ENCODE measurements around the gene MAPT.

DNA sequence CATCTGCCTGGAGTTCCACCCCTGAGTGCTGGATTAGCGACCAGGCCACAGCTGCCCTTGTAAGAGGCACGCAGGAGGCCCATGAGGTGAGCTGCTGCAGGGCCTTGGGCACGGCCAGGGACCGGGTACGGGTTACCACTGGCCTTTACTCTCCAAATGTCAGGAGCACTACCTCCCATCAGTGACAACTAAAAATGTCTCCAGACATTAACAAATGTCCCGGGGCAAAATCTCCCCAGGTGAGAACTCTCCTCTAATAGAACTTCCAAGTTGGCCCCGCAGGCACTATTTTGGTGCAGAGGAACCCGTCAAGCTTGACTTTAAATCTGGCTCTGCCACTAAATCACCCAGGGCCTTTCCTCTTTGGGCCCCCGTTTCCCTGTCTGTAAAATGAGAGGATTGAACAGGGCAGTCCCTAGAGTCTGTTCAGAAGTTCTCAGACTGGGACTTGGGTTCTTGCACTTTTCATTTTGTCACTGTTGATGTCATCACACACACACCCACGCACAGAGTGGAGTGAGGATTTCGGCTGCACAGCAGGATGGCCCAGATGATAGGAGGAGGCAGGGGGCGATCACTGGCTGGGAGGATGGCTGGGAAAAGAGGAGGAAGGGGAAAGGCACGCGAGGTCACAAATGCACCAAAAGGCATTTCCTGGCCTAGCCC is 24.5 kb upstream of the MAPT start:
- TF ChIP-seq, protein P1, sequence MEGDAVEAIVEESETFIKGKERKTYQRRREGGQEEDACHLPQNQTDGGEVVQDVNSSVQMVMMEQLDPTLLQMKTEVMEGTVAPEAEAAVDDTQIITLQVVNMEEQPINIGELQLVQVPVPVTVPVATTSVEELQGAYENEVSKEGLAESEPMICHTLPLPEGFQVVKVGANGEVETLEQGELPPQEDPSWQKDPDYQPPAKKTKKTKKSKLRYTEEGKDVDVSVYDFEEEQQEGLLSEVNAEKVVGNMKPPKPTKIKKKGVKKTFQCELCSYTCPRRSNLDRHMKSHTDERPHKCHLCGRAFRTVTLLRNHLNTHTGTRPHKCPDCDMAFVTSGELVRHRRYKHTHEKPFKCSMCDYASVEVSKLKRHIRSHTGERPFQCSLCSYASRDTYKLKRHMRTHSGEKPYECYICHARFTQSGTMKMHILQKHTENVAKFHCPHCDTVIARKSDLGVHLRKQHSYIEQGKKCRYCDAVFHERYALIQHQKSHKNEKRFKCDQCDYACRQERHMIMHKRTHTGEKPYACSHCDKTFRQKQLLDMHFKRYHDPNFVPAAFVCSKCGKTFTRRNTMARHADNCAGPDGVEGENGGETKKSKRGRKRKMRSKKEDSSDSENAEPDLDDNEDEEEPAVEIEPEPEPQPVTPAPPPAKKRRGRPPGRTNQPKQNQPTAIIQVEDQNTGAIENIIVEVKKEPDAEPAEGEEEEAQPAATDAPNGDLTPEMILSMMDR (IDR thresholded peaks at IDR 0.05; ENCODE audit: borderline replicate concordance, extremely low read depth, low read length, poor library complexity, severe bottlenecking): no peak
- no peak for TF ChIP-seq EZH2 (IDR thresholded peaks at IDR 0.05; ENCODE audit: borderline replicate concordance, low read depth, low read length, severe bottlenecking)
